ENCODE measurements around the gene PLXNA4.

- TF ChIP-seq CTCF (optimal IDR thresholded peaks at IDR 0.05 in 1 of 3, IDR thresholded peaks at IDR 0.05 in 1 of 3, conservative IDR thresholded peaks at IDR 0.05 in 1 of 3; ENCODE audit: extremely low read depth in 1 of 3, insufficient read depth in 2 of 3, low read length in 3 of 3) (no peak), EZH2 (IDR thresholded peaks at IDR 0.05; ENCODE audit: low read length) (no peak)
Measured at GRCh38 chr7:132257253-132257652, 319.0 kb downstream of the PLXNA4 start.

Data from keratinocyte (primary cell).